PC-3 (cell line): Measurements from ENCODE around the gene HP1BP3. TPM values are rescaled to one million over a fixed set of nuclear protein-coding genes. Genes with fewer than 3 reads are reported as not detected.

Experiments
- ATAC-seq: fragments of 200-7000 bp; cut with Tn5 transposase; 2 replicates; pipeline ENCODE4 v1.9.1; 2020; ENCODE audit warnings: mild to moderate bottlenecking, moderate library complexity
- BruUV-seq: library from RNA; stranded (reverse); fragments of 400-500 nt; replicated peaks from 2 replicates; lab custom pipeline; 2021; lab: Mats Ljungman, UMichigan
- CTCF ChIA-PET: fragments of 300-600 bp; sonication (Branson Sonifier 250); formaldehyde crosslinking; loops from one replicate; lab custom pipeline; 2022; ENCODE audit warnings: antibody characterized with exemption; lab: Charles Lee
- POLR2A ChIA-PET: fragments of 300-600 bp; sonication (Branson Sonifier 250); formaldehyde crosslinking; loops from one replicate; lab custom pipeline; 2022; ENCODE audit warnings: antibody characterized with exemption; ENCODE audit not compliant: unreplicated experiment; lab: Charles Lee
- DNase-seq: peaks from one replicate; pipeline ENCODE4 v3.0.0-alpha.2; 2015
- H2AFZ ChIP-seq: fragments of 300-600 bp; sonication (generic); 2 replicates; pipeline ENCODE4 v1.6.0; 2016; ENCODE audit warnings: antibody characterized with exemption, low read length
- H3F3A ChIP-seq: fragments of 300-600 bp; sonication (generic); one replicate; pipeline ENCODE4 v1.6.0; 2017; ENCODE audit warnings: antibody characterized with exemption, low read length, control low read depth, mild to moderate bottlenecking; ENCODE audit not compliant: unreplicated experiment
- H3K27ac ChIP-seq: fragments of 300-600 bp; sonication (generic); 2 replicates; pipeline ENCODE4 v1.5.1; 2016; ENCODE audit warnings: mild to moderate bottlenecking, low read length
- H3K27me3 ChIP-seq: fragments of 300-600 bp; sonication (generic); 2 replicates; pipeline ENCODE4 v1.6.1; 2016; ENCODE audit warnings: low read length, mixed read lengths
- H3K36me3 ChIP-seq: fragments of 300-600 bp; sonication (generic); 2 replicates; pipeline ENCODE4 v1.6.1; 2016; ENCODE audit warnings: low read depth, mixed run types, low read length, mixed read lengths
- H3K4me1 ChIP-seq: fragments of 300-600 bp; sonication (generic); 2 replicates; pipeline ENCODE4 v1.5.1; 2016; ENCODE audit warnings: low read length; ENCODE audit not compliant: insufficient read depth
- H3K4me2 ChIP-seq: fragments of 300-600 bp; sonication (generic); 2 replicates; pipeline ENCODE4 v1.6.0; 2016; ENCODE audit warnings: low read length
- H3K4me3 ChIP-seq: fragments of 300-600 bp; sonication (generic); 2 replicates; pipeline ENCODE4 v1.5.1; 2016; ENCODE audit warnings: mild to moderate bottlenecking, low read length, mixed read lengths
- H3K79me2 ChIP-seq: fragments of 300-600 bp; sonication (generic); 2 replicates; pipeline ENCODE4 v1.6.1; 2017; ENCODE audit warnings: low read length, mixed read lengths
- H3K9ac ChIP-seq: fragments of 300-600 bp; sonication (generic); 2 replicates; pipeline ENCODE4 v1.6.0; 2016; ENCODE audit warnings: mild to moderate bottlenecking, low read length
- H3K9me2 ChIP-seq: fragments of 300-600 bp; sonication (generic); replicated peaks from 2 replicates; pipeline ENCODE4 v1.6.1; 2016; ENCODE audit warnings: mixed run types, low read length, mixed read lengths
- H3K9me3 ChIP-seq: fragments of 300-600 bp; sonication (generic); 2 replicates; pipeline ENCODE4 v1.6.1; 2016; ENCODE audit warnings: low read length, mixed read lengths
- H4K20me1 ChIP-seq: fragments of 300-600 bp; sonication (generic); 2 replicates; pipeline ENCODE4 v1.6.1; 2016; ENCODE audit warnings: low read length, mixed read lengths
- CTCF ChIP-seq: fragments of 300-600 bp; sonication (generic); conservative IDR thresholded peaks from 2 replicates; pipeline ENCODE4 v1.5.1; 2017; ENCODE audit warnings: antibody characterized with exemption, low read depth, mild to moderate bottlenecking, low read length
- EZH2 ChIP-seq: fragments of 300-600 bp; sonication (generic); IDR thresholded peaks from one replicate; pipeline ENCODE4 v1.6.1; 2017; ENCODE audit warnings: antibody characterized with exemption, mild to moderate bottlenecking, low read length; ENCODE audit not compliant: unreplicated experiment
- EZH2phosphoT487 ChIP-seq: fragments of 300-600 bp; sonication (generic); IDR thresholded peaks from 2 replicates; pipeline ENCODE4 v1.6.1; 2018; ENCODE audit warnings: mild to moderate bottlenecking, antibody characterized with exemption, low read length, borderline replicate concordance
- intact Hi-C: fragments of 100-400 bp; cut with micrococcal nuclease; formaldehyde crosslinking; loops from 2 replicates; pipeline ENCODE4 v1.9.0; 2023
- total RNA-seq: library from RNA; depleted of rRNA; stranded (reverse); fragments of >200 nt; gene quantifications from 2 replicates; pipeline ENCODE4 v1.2.3, GENCODE V29; 2014

The HP1BP3 gene
- total RNA-seq, 1 experiment from 2014 or later: 243 TPM

GRCh38 chr1:20753589-20753988 lies 33.5 kb downstream of the HP1BP3 start:
- CTCF ChIA-PET: interaction anchor here (0.6 kb wide), 1 partner anchor 57 kb away, joined by 3 read pairs; no protein-coding TSS in a partner anchor
- no peak overlapping the region for H2AFZ ChIP-seq
- no peak overlapping the region for H3K4me3 ChIP-seq
- peak; percentile 87 for ATAC-seq
- no peaks in the 10 kb centered on the region for H3K9me2 ChIP-seq
- H3K4me1 ChIP-seq: peaks cover 22% of the 10 kb centered on the region
- BruUV-seq: no TSS peak
- peaks cover 4% of the 10 kb centered on the region; the same call in 1 of the 2 replicates for H3K79me2 ChIP-seq
- no peaks in the 10 kb centered on the region for H3K9me3 ChIP-seq
- peaks cover 12% of the 10 kb centered on the region; the same call in 1 of the 2 replicates for H4K20me1 ChIP-seq
- H3K27ac ChIP-seq: peak overlapping the region; percentile 60
- H3F3A ChIP-seq: peaks cover 5% of the 10 kb centered on the region
- no peaks in the 10 kb centered on the region for H3K27me3 ChIP-seq
- POLR2A ChIA-PET: no interaction called here
- TF ChIP-seq EZH2phosphoT487: no peak
- TF ChIP-seq EZH2: no peak
- no peak for TF ChIP-seq CTCF
- DNase-seq: peak; percentile 70
- H3K36me3 ChIP-seq: peaks cover 37% of the 10 kb centered on the region
- intact Hi-C loops: no loop called here
- H3K4me2 ChIP-seq: peak overlapping the region; percentile 20; the same call in 1 of the 2 replicates
- H3K9ac ChIP-seq: no peak overlapping the region

DNA sequence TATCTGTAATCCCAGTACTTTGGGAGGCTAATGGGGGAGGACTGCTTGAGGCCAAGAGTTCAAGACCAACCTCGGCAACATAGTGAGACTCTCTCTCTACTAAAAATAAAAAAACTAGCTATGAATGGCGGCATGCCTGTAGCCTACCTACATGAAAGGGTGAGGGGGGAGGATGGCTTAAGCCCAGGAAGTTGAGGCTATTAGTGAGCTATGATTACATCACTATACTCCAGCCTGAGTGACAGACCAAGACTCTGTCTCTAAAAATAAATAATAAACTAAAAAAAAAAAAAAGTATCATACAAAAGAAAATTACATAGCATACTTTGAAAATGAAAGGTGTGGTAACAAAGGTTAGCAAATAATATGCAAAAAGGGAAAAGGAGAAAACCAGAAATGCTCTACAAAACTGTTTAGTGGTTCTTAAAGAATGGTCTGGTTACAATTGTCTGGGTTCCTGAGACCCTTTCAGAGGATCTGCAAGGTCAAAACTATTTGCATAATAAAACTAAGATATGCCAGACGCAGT lies 35.6 kb downstream of the HP1BP3 start:
- H3F3A ChIP-seq: peaks cover 5% of the 10 kb centered on the region
- H3K36me3 ChIP-seq: peaks cover 55% of the 10 kb centered on the region
- intact Hi-C loops: no loop called here
- peaks cover 22% of the 10 kb centered on the region for H3K4me1 ChIP-seq
- no TSS peak for BruUV-seq
- H3K4me3 ChIP-seq: no peak overlapping the region
- ChIA-PET POLR2A (no interaction called here), CTCF (no interaction called here)
- TF ChIP-seq EZH2 (no peak), EZH2phosphoT487 (no peak), CTCF (no peak)
- ATAC-seq (no peak), DNase-seq (no peak)
- no peaks in the 10 kb centered on the region for H3K27me3 ChIP-seq
- no peak overlapping the region for H3K4me2 ChIP-seq
- no peaks in the 10 kb centered on the region for H3K9me2 ChIP-seq
- H3K9ac ChIP-seq: no peak overlapping the region
- H2AFZ ChIP-seq: no peak overlapping the region
- H4K20me1 ChIP-seq: peaks cover 12% of the 10 kb centered on the region; the same call in 1 of the 2 replicates
- H3K27ac ChIP-seq: no peak overlapping the region
- H3K9me3 ChIP-seq: no peaks in the 10 kb centered on the region
- peaks cover 10% of the 10 kb centered on the region; the same call in 1 of the 2 replicates for H3K79me2 ChIP-seq

- Histone ChIP-seq H3K4me3 (no peak overlapping the region), H4K20me1 (no peaks in the 10 kb centered on the region), H3K9me2 (no peaks in the 10 kb centered on the region), H3K4me1 (peaks cover 35% of the 10 kb centered on the region), H3K27me3 (no peaks in the 10 kb centered on the region), H3K9ac (no peak overlapping the region), H3K79me2 (no peaks in the 10 kb centered on the region), H3K4me2 (no peak overlapping the region), H3K36me3 (peaks cover 71% of the 10 kb centered on the region), H3F3A (no peaks in the 10 kb centered on the region), H3K27ac (no peak overlapping the region), H3K9me3 (no peaks in the 10 kb centered on the region), H2AFZ (no peak overlapping the region)
- intact Hi-C loops: no loop called here
- POLR2A ChIA-PET: no interaction called here
- no TSS peak for BruUV-seq
- no peak for TF ChIP-seq CTCF
- TF ChIP-seq EZH2: no peak
- no peak for TF ChIP-seq EZH2phosphoT487
- DNase-seq (no peak), ATAC-seq (no peak)
- CTCF ChIA-PET: no interaction called here
Measured at GRCh38 chr1:20742671-20743070, 44.4 kb downstream of the HP1BP3 start.
